Central memory CD8-positive, alpha-beta T cell (primary cell): ENCODE measurements around the gene ZNF541.

ENCODE experiments used
- ATAC-seq: fragments of 150-1000 bp; cut with Tn5 transposase; replicated peaks from 2 replicates; pipeline ENCODE4 v1.10.0; 2022; ENCODE audit warnings: mild to moderate bottlenecking, moderate FRiP score, moderate number of reproducible peaks; ENCODE audit not compliant: poor library complexity, severe bottlenecking; ENCODE audit errors: extremely low read depth
- DNase-seq, 2 donors: peaks; one replicate each; pipeline ENCODE4 v3.0.0; 2021; ENCODE audit warnings: low spot score in 2 of 2
- H3K27ac Mint-ChIP-seq: one replicate; pipeline ENCODE4 v1.8.0; 2022; ENCODE audit warnings: low read depth, mild to moderate bottlenecking, moderate library complexity, mixed read lengths
- H3K27me3 Mint-ChIP-seq: one replicate; pipeline ENCODE4 v1.8.0; 2022; ENCODE audit warnings: mixed read lengths
- H3K36me3 Mint-ChIP-seq: one replicate; pipeline ENCODE4 v1.8.0; 2022; ENCODE audit warnings: mild to moderate bottlenecking, moderate library complexity, mixed read lengths; ENCODE audit not compliant: insufficient read depth
- H3K4me1 Mint-ChIP-seq: one replicate; pipeline ENCODE4 v1.8.0; 2022; ENCODE audit warnings: mixed read lengths
- H3K4me3 Mint-ChIP-seq: one replicate; pipeline ENCODE4 v1.8.0; 2022; ENCODE audit warnings: mild to moderate bottlenecking, moderate library complexity, mixed read lengths
- H3K9me3 Mint-ChIP-seq: one replicate; pipeline ENCODE4 v1.8.0; 2022; ENCODE audit warnings: mixed read lengths

The ZNF541 gene

DNA sequence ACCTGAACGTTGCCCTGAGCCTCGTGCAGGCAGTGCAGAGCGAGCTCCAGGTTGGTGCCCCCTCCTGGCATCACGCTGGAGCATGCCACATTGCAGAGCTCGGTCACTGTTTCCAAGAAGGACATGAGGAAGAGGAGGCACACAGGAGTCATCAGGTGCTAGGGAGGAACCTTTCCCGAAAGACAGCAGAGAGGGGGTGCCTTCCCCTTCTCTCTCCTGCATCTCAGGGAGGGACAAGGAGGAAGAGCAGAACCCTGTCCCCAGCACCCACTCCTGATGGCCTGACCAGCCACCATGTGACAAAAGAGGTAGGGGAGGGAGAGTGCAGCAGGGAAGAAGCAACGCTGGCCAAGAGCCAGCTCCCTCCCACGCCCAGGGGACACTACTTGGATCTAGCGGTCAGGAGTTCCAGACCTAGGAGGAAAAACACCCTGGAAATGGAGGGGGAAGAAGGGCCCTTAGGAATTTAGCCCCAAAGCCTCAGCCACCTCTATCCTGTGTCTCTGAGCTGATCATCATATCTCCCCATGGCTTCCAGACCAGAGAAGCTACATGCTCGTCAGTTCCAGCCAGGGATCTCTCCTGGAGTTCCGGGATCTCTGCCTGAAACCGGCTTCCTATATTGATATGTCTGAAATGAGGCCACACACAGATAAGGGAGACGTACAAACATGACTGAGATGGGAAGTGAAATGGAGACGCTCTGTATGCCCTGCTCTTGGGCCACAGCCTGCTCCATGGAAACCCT lies 41.1 kb downstream of the ZNF541 start:
- Mint-ChIP-seq H3K27me3 (no peaks in the 10 kb centered on the region), H3K27ac (no peak overlapping the region), H3K9me3 (no peaks in the 10 kb centered on the region), H3K4me3 (no peak overlapping the region), H3K36me3 (no peaks in the 10 kb centered on the region), H3K4me1 (no peaks in the 10 kb centered on the region)
- ATAC-seq = no peak
- DNase-seq = no peak

- DNase-seq = no peak
- no peaks in the 10 kb centered on the region for H3K36me3 Mint-ChIP-seq
- no peaks in the 10 kb centered on the region for H3K27me3 Mint-ChIP-seq
- H3K4me1 Mint-ChIP-seq = no peaks in the 10 kb centered on the region
- H3K4me3 Mint-ChIP-seq = no peak overlapping the region
- no peaks in the 10 kb centered on the region for H3K9me3 Mint-ChIP-seq
- ATAC-seq = no peak
- H3K27ac Mint-ChIP-seq = no peak overlapping the region
Observed at GRCh38 chr19:47529018-47529742, 43.8 kb downstream of the ZNF541 start.

DNA sequence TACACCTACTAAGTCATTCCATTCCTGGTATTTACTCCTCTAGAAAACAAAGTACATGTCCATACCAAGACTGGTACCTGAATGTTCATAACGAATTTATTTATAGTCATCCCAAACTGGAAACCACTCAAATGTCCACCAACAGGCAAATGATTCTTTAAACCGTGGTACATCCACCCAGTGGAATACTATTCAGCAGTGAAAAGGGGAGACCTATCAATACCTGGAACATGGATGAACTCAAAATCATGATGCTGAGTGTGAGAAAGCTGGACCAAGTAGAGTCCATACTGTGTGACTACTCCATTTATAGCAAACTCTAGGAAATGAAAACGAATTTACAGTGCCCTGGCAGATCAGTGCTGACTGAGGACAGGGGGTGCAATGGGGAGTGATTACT lies 46.1 kb downstream of the ZNF541 start:
- Mint-ChIP-seq H3K4me3 (no peak overlapping the region), H3K27me3 (peaks cover 13% of the 10 kb centered on the region), H3K9me3 (no peaks in the 10 kb centered on the region), H3K27ac (no peak overlapping the region), H3K36me3 (no peaks in the 10 kb centered on the region), H3K4me1 (peaks cover 5% of the 10 kb centered on the region)
- DNase-seq = no peak
- no peak for ATAC-seq

GRCh38 chr19:47523473-47523872 lies 49.5 kb downstream of the ZNF541 start:
- no peak overlapping the region for H3K4me3 Mint-ChIP-seq
- no peak overlapping the region for H3K27ac Mint-ChIP-seq
- DNase-seq = no peak
- no peak for ATAC-seq
- peaks cover 18% of the 10 kb centered on the region for H3K27me3 Mint-ChIP-seq
- H3K4me1 Mint-ChIP-seq = peaks cover 25% of the 10 kb centered on the region
- H3K9me3 Mint-ChIP-seq = no peaks in the 10 kb centered on the region
- no peaks in the 10 kb centered on the region for H3K36me3 Mint-ChIP-seq
